HG03439 (cell line): ENCODE measurements around the gene WDFY2.
A peak's percentile ranks its signal among the peaks of the same experiment; 100 is the strongest.

Experiments used
- ATAC-seq: cut with Tn5 transposase; IDR thresholded peaks from one replicate; pipeline ENCODE4 v1.9.1; 2021; ENCODE audit warnings: mild to moderate bottlenecking, moderate library complexity; ENCODE audit not compliant: unreplicated experiment

Gene WDFY2

GRCh38 chr13:51599444-51600176, 15.3 kb downstream of the WDFY2 start:
- ATAC-seq = no peak

GRCh38 chr13:51600703-51601102, 16.4 kb downstream of the WDFY2 start:
- ATAC-seq = no peak

- no peak for ATAC-seq
Measured at GRCh38 chr13:51601601-51602565, 17.6 kb downstream of the WDFY2 start.

GRCh38 chr13:51603716-51604115, 19.5 kb downstream of the WDFY2 start:
- no peak for ATAC-seq

GRCh38 chr13:51605698-51606097, 21.4 kb downstream of the WDFY2 start:
- no peak for ATAC-seq

GRCh38 chr13:51607165-51607564, 22.9 kb downstream of the WDFY2 start:
- ATAC-seq = no peak

- no peak for ATAC-seq
Measured at GRCh38 chr13:51608857-51609406, 24.7 kb downstream of the WDFY2 start.

- no peak for ATAC-seq
Measured at GRCh38 chr13:51612867-51613266, 28.6 kb downstream of the WDFY2 start.

- ATAC-seq = no peak
Measured at GRCh38 chr13:51613535-51613934, 29.3 kb downstream of the WDFY2 start.

GRCh38 chr13:51614350-51614786, 30.1 kb downstream of the WDFY2 start:
- ATAC-seq = peak; percentile 94

- no peak for ATAC-seq
Measured at GRCh38 chr13:51618626-51619025, 34.4 kb downstream of the WDFY2 start.

GRCh38 chr13:51619614-51620013, 35.4 kb downstream of the WDFY2 start:
- ATAC-seq = no peak

GRCh38 chr13:51620165-51620983, 36.1 kb downstream of the WDFY2 start:
- no peak for ATAC-seq

GRCh38 chr13:51621602-51622001, 37.3 kb downstream of the WDFY2 start:
- no peak for ATAC-seq

- no peak for ATAC-seq
Measured at GRCh38 chr13:51623473-51623872, 39.2 kb downstream of the WDFY2 start.

- ATAC-seq = no peak
Measured at GRCh38 chr13:51624207-51624606, 39.9 kb downstream of the WDFY2 start.

GRCh38 chr13:51624695-51625345, 40.6 kb downstream of the WDFY2 start:
- ATAC-seq = no peak

- ATAC-seq = no peak
Measured at GRCh38 chr13:51625555-51626345, 41.5 kb downstream of the WDFY2 start.

- no peak for ATAC-seq
Measured at GRCh38 chr13:51626749-51627148, 42.5 kb downstream of the WDFY2 start.
